GM21529 (cell line): ENCODE results near the gene KCNK5.

Experiments used
- ATAC-seq: cut with Tn5 transposase; IDR thresholded peaks from one replicate; pipeline ENCODE4 v1.9.1; 2021; ENCODE audit not compliant: unreplicated experiment

KCNK5 gene

DNA sequence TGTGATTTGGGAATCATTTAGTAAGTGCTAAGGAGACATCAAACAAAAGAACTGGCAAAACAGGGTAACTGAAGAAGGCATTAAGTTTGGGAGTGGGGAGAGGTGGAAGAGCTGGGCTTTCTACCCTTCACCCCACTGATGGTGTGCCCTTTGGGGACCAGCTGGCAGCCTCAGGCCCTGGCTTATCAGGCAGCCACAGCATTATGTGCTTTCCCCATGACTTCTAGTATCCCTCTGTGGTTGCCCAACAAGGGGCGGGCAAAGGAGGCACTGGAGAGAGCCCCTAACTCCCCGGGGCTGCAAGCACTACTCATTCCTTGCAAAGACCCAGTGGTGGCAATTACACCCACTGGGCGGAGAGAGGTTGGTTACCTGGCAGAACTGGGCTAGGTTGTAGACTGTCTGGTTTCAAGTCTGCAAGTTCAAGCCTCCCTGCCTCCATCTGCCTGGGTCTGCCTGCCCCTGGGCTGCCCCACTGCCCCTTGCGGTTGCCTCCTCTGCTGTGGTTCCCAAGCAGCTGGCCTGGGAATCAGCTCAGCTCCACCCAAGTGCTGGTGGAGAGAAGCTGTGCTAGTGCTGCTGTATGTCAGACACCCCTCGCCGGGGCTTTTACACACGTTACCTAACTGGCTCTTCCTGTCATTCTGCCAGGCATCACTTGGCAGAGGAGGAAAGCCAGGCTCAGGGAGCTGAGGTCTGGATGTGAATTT lies 29.9 kb downstream of the KCNK5 start:
- no peak for ATAC-seq

GRCh38 chr6:39198528-39198927 lies 30.7 kb downstream of the KCNK5 start:
- no peak for ATAC-seq

GRCh38 chr6:39197922-39198500 lies 31.3 kb downstream of the KCNK5 start:
- no peak for ATAC-seq

DNA sequence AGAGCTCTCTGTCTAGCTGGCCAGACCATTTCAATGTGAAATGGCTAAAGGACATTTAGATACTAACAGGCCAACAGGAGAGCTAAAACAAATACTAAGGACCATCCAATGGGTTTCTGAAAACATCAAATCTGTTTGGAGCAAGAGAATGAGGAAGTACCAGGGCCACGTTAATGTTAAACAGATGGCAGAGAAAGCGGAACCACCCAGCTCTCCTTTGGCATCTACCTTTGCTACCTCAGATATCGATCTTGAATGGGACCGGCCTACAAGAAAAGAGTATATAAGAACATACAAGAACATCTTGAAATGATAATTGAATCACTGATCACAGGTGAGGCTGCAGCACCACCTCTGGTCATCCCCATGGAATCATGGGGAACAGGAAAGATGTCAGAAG lies 31.8 kb downstream of the KCNK5 start:
- no peak for ATAC-seq

- ATAC-seq = no peak
These were observed 32.6 kb downstream of the KCNK5 start for GRCh38 chr6:39196673-39197091.

GRCh38 chr6:39195792-39196385 lies 33.4 kb downstream of the KCNK5 start:
- ATAC-seq = no peak

GRCh38 chr6:39194466-39194865 lies 34.8 kb downstream of the KCNK5 start:
- no peak for ATAC-seq

- no peak for ATAC-seq
These were observed 36.0 kb downstream of the KCNK5 start for GRCh38 chr6:39193201-39193791.

DNA sequence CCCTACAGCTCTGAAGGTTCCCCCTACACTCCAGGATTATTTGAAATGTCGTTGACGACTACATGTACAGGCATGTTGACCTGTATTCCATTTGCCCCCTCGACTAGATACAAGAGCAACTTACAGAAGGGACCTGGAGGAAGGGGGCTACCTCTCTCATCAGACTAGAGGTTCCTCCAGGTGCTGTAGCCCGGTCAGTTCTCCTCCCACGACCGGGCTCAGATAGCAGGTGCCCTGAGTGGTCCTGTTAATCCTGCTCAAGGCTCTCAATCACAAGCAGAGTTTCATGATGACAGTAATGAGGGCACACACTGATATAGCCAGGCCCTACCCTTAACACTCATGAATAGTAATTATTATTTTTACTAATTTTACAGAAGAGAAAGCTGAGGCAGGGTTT lies 36.5 kb downstream of the KCNK5 start:
- no peak for ATAC-seq

DNA sequence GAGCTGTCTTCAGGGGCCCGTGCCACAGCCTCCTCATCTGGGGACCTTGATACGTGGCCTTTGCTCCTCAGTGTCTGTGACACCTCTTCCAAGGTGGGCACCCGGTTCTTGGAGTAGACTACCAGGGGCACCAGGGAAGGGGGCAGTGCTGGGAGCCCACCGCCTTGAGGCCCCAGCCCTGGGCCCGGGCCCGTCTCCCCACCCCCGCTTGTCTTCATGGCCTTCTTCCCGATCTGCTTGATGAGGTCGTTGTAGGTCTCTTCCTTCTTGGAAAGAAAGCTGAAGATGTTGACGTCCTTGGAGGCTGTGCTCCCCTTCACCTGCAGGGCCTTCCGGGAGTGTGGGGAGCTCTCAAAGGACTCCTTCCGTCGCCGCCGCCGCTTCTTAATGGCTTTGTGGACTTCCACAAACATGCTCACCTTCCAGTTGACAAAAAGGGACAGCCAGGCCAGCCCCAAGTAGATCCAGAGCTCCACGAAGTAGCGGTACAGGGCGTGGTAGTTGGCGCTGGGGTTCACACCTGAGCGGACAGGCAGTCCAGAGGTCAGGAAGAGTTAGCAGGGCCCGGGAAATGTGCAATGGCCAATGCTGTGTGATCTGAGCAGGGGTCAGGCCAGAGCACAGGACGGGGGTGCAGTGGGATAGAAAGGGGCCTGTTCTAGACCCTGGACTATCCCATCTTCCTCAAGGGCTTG lies 37.9 kb downstream of the KCNK5 start:
- ATAC-seq = no peak

GRCh38 chr6:39190545-39191235 lies 38.6 kb downstream of the KCNK5 start:
- no peak for ATAC-seq

- no peak for ATAC-seq
These were observed 39.2 kb downstream of the KCNK5 start for GRCh38 chr6:39189915-39190544.

DNA sequence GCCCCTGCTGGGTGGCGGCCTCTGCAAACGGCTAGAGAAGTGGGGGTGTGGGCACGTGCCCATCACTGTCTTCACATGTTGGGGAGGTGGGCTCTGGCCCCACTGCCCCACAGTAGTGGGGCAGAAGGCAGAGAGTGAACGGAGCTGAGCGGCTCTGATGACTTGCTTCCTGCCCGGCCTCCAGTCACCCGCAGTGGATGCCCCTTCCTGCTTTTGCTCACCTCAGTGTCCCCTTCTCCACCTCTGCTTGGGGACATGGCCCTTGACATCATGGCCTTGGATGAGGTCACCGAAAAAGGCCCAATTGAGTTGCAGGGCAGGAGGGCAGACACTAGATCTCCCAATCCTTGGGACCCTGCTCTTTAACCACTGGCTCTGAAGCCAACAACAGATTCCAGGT lies 40.1 kb downstream of the KCNK5 start:
- ATAC-seq = no peak

- ATAC-seq = no peak
These were observed 40.7 kb downstream of the KCNK5 start for GRCh38 chr6:39188571-39188970.

DNA sequence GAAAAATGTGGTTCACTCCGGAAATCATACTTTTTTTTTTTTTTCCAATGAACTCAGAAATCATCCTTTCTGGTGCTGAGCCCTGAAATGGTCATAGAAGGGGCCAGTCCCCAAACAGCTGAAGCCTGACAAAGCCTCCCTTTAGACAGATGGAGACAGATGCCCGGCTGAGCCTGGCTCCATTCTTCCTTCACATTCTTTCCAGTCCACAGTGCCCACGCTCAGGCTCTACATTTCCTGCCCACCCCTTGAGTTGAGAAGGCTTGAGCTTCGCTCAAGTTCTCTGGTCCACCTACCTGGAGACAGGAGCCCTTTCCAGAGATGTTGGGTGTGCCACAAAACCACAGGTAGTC lies 41.2 kb downstream of the KCNK5 start:
- no peak for ATAC-seq

DNA sequence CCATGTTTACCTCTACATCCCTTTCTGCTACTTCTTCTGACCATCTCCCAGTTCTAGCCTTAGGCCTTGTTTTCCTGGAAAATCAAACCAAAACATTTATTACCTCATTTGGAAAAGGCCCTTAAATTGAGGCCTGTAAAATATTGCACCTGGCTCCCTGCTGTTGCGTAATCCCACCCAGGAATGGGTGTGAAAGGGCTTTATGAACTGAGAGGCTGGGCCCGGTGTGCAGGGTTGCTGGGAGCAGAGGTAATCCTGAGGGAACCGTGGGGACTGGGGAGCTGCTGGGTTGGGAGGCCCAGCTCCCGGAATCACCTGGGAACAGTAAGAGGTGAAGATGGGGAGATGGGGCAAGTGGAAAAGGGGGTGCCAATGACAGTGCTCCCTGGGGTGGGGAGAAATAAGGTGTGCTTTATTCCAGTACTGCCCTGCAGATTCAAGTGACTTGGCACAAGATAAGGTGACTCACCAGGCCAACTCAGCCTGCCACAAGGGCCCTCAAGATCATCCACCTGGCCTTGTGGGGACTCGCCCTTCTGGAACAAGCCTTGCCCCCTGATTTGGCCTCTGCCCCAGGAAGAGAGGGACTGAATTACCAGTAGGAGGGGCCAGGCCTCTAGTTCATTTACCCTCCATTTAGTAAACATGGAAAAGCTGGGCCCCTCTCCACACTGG lies 44.2 kb downstream of the KCNK5 start:
- ATAC-seq = no peak

GRCh38 chr6:39182604-39183003 lies 46.7 kb downstream of the KCNK5 start:
- ATAC-seq = no peak

DNA sequence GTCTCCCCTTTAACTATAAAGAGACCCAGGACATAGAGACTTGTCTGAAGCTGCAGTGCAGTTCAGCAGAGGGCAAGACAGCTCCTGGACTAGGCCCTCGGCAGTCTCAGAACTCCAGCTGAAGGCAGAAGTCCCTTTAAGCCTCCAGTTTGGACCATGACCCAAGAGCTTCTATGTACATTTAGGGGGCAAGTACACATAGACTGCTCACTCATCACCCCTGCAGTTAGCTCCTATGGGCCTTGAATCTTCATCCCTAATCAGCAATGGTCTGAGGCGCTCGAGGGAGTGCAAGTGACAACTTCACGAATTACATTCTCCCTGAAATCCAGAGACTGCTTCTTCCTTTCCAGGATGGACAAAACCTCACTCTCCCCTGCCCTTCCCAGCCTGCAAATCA lies 47.4 kb downstream of the KCNK5 start:
- ATAC-seq = no peak

DNA sequence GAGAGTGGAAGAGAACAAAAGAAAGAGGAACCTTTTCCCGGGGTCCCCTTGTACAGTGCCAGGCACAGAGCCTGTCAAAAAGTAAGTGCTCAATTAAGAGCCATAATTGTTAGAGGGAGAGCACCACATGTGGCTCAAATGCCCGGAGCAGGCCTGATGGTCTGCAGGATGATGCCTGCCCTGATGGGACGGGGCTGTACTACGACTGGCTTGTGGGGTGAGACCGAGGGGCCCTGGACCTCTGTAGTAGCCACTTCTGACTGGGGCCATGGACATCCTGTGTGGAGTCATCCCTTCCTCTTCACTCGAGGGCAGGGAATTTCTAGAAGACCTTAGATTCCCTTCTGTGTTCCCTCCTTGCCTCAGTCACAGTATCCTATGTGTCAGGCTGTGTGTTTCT lies 47.9 kb downstream of the KCNK5 start:
- no peak for ATAC-seq

DNA sequence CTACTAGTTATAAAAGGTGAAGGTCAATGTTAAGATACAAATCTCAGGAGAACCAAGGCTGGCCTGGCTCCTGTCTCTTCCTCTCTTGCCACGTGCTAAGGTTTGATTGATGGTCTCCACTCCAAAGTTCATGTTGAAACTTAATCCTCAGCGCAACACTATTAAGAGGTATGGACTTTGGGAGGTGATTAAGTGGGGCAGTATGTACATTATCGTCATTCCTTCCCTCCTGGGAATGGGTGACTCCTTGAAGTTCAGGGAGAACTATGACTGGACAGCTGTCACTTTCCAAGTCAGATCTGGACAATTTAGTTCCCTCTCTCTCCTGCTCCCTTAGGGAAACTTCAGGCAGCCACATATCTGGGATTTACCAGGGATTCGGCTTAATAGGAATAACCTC lies 50.5 kb downstream of the KCNK5 start:
- no peak for ATAC-seq
